MCF 10A (cell line): ENCODE data around the gene DUSP7. TPM values are rescaled to one million over a fixed set of nuclear protein-coding genes. Genes with fewer than 3 reads are reported as not detected.

ENCODE experiments used
- BruUV-seq: library from RNA; stranded (reverse); fragments of 400-500 nt; replicated peaks from 2 replicates; lab custom pipeline; 2021; lab: Mats Ljungman, UMichigan
- CTCF ChIA-PET: fragments of 300-600 bp; sonication (Branson Sonifier 250); formaldehyde crosslinking; extraction: SDS; loops from one replicate; lab custom pipeline; 2021; ENCODE audit warnings: antibody characterized with exemption, inconsistent platforms; lab: Yijun Ruan, JAX
- POLR2A ChIA-PET: fragments of 300-600, 350-650 bp; sonication (Branson Sonifier 250); formaldehyde crosslinking; extraction: SDS; loops from one replicate; lab custom pipeline; 2020; ENCODE audit warnings: antibody characterized with exemption, inconsistent platforms; lab: Yijun Ruan, JAX
- DNase-seq: peaks from one replicate; pipeline ENCODE4 v3.0.0-alpha.2; 2018; ENCODE audit not compliant: unreplicated experiment
- H3K27ac Mint-ChIP-seq: one replicate; pipeline ENCODE4 v1.8.0; 2022; ENCODE audit warnings: mild to moderate bottlenecking, low read depth, mixed read lengths; ENCODE audit not compliant: unreplicated experiment
- H3K27me3 Mint-ChIP-seq: one replicate; pipeline ENCODE4 v1.8.0; 2022; ENCODE audit warnings: mixed read lengths; ENCODE audit not compliant: insufficient read depth, unreplicated experiment
- H3K36me3 Mint-ChIP-seq: one replicate; pipeline ENCODE4 v1.8.0; 2022; ENCODE audit warnings: mild to moderate bottlenecking, moderate library complexity, mixed read lengths; ENCODE audit not compliant: insufficient read depth, unreplicated experiment
- H3K4me1 Mint-ChIP-seq: one replicate; pipeline ENCODE4 v1.8.0; 2022; ENCODE audit warnings: mixed read lengths; ENCODE audit not compliant: insufficient read depth, unreplicated experiment
- H3K4me3 Mint-ChIP-seq: one replicate; pipeline ENCODE4 v1.8.0; 2022; ENCODE audit warnings: mild to moderate bottlenecking, moderate library complexity, mixed read lengths; ENCODE audit not compliant: unreplicated experiment
- H3K9me3 Mint-ChIP-seq: one replicate; pipeline ENCODE4 v1.8.0; 2022; ENCODE audit warnings: mixed read lengths; ENCODE audit not compliant: unreplicated experiment
- intact Hi-C: fragments of 100-400 bp; cut with micrococcal nuclease; formaldehyde crosslinking; loops from 2 replicates; pipeline ENCODE4 v1.14.1; 2022
- total RNA-seq: library from RNA; stranded (reverse); gene quantifications from 2 replicates; pipeline ENCODE4 v1.2.3, GENCODE V29; 2022
- TF ChIP-seq, protein P1 (sequence below): fragments of 200-600 bp; IDR thresholded peaks from one replicate; pipeline ENCODE4 v1.8.0; 2022; ENCODE audit warnings: antibody characterized with exemption, mild to moderate bottlenecking; ENCODE audit not compliant: unreplicated experiment

Gene DUSP7
- total RNA-seq, 1 experiment from 2014 or later = 69.1 TPM

GRCh38 chr3:52069135-52069534, 12.8 kb upstream of the DUSP7 start:
- POLR2A ChIA-PET = interaction anchor here (0.6 kb wide), 1 partner anchor 49 kb away, joined by 3 read pairs; no protein-coding TSS in a partner anchor
- no TSS peak for BruUV-seq
- no peaks in the 10 kb centered on the region for H3K27me3 Mint-ChIP-seq

GRCh38 chr3:52068730-52069129, 12.4 kb upstream of the DUSP7 start:
- CTCF ChIA-PET = interaction anchor here (0.6 to 1.4 kb wide), 2 partner anchors 11 to 67 kb away, joined by 3 read pairs; no protein-coding TSS in a partner anchor
- POLR2A ChIA-PET = interaction anchor here (0.6 kb wide), 1 partner anchor 49 kb away, joined by 3 read pairs; no protein-coding TSS in a partner anchor
- TF ChIP-seq, protein P1, sequence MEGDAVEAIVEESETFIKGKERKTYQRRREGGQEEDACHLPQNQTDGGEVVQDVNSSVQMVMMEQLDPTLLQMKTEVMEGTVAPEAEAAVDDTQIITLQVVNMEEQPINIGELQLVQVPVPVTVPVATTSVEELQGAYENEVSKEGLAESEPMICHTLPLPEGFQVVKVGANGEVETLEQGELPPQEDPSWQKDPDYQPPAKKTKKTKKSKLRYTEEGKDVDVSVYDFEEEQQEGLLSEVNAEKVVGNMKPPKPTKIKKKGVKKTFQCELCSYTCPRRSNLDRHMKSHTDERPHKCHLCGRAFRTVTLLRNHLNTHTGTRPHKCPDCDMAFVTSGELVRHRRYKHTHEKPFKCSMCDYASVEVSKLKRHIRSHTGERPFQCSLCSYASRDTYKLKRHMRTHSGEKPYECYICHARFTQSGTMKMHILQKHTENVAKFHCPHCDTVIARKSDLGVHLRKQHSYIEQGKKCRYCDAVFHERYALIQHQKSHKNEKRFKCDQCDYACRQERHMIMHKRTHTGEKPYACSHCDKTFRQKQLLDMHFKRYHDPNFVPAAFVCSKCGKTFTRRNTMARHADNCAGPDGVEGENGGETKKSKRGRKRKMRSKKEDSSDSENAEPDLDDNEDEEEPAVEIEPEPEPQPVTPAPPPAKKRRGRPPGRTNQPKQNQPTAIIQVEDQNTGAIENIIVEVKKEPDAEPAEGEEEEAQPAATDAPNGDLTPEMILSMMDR = no peak
- Mint-ChIP-seq H3K4me3 (no peak overlapping the region), H3K36me3 (no peaks in the 10 kb centered on the region), H3K4me1 (peaks cover 11% of the 10 kb centered on the region), H3K27me3 (no peaks in the 10 kb centered on the region), H3K27ac (no peak overlapping the region), H3K9me3 (no peaks in the 10 kb centered on the region)
- intact Hi-C loops = no loop called here
- no TSS peak for BruUV-seq
- no peak for DNase-seq

More at GRCh38 chr3:52069135-52069534, 12.8 kb upstream of the DUSP7 start:
- Mint-ChIP-seq H3K36me3 (no peaks in the 10 kb centered on the region), H3K4me1 (peaks cover 10% of the 10 kb centered on the region), H3K9me3 (no peaks in the 10 kb centered on the region), H3K4me3 (no peak overlapping the region), H3K27ac (no peak overlapping the region)
- TF ChIP-seq, protein P1 = no peak
- intact Hi-C loops = no loop called here
- CTCF ChIA-PET = interaction anchor here (0.6 to 1.4 kb wide), 2 partner anchors 12 to 68 kb away, joined by 3 read pairs; no protein-coding TSS in a partner anchor
- no peak for DNase-seq

GRCh38 chr3:52068055-52068571, 11.7 kb upstream of the DUSP7 start:
- H3K4me3 Mint-ChIP-seq = no peak overlapping the region
- POLR2A ChIA-PET = interaction anchor here (1.1 to 4.0 kb wide), 3 partner anchors 12 to 58 kb away, joined by 3 to 31 read pairs (median 6); partner anchors contain the start of gene DUSP7

GRCh38 chr3:52067526-52067925, 11.2 kb upstream of the DUSP7 start:
- ChIA-PET CTCF (interaction anchor here (0.5 to 1.9 kb wide), 4 partner anchors 14 to 554 kb away, joined by 3 to 8 read pairs (median 6); no protein-coding TSS in a partner anchor), POLR2A (interaction anchor here (1.1 to 4.0 kb wide), 4 partner anchors 12 to 58 kb away, joined by 3 to 31 read pairs (median 4); partner anchors contain the start of gene DUSP7)
- Mint-ChIP-seq H3K4me1 (peaks cover 22% of the 10 kb centered on the region), H3K9me3 (no peaks in the 10 kb centered on the region), H3K27me3 (no peaks in the 10 kb centered on the region), H3K36me3 (no peaks in the 10 kb centered on the region), H3K4me3 (no peak overlapping the region), H3K27ac (peak overlapping the region; percentile 11)
- DNase-seq = no peak
- TF ChIP-seq, protein P1 = no peak
- intact Hi-C loops = no loop called here
- no TSS peak for BruUV-seq

More at GRCh38 chr3:52068055-52068571, 11.7 kb upstream of the DUSP7 start:
- H3K9me3 Mint-ChIP-seq = no peaks in the 10 kb centered on the region
- H3K36me3 Mint-ChIP-seq = no peaks in the 10 kb centered on the region
- CTCF ChIA-PET = interaction anchor here (1.3 to 1.9 kb wide), 2 partner anchors 15 to 67 kb away, joined by 7 to 8 read pairs; no protein-coding TSS in a partner anchor
- H3K27ac Mint-ChIP-seq = no peak overlapping the region
- no TSS peak for BruUV-seq
- DNase-seq = no peak
- H3K4me1 Mint-ChIP-seq = peaks cover 17% of the 10 kb centered on the region
- TF ChIP-seq, protein P1 = no peak
- intact Hi-C loops = no loop called here
- no peaks in the 10 kb centered on the region for H3K27me3 Mint-ChIP-seq
